H1 (cell line): ENCODE data around the gene P3H2. TPM values are rescaled to one million over a fixed set of nuclear protein-coding genes. Genes with fewer than 3 reads are reported as not detected.

Experiments used
- CTCF ChIA-PET: fragments of 300-600 bp; sonication (Branson Sonifier 250); formaldehyde crosslinking; loops from one replicate; lab custom pipeline; 2021; ENCODE audit not compliant: partially characterized antibody; lab: Charles Lee
- POLR2A ChIA-PET: fragments of 300-600 bp; sonication (Branson Sonifier 250); formaldehyde crosslinking; loops from one replicate; lab custom pipeline; 2021; ENCODE audit warnings: inconsistent platforms; ENCODE audit not compliant: partially characterized antibody; lab: Charles Lee
- DNase-seq, 2 experiments: peaks; one replicate each; pipeline versions ENCODE4 v3.0.0 to v3.0.0-alpha.2; 2010 to 2022; ENCODE audit warnings: low spot score in 2 of 2, low read depth in 1 of 2, mixed read lengths in 1 of 2
- FAIRE-seq: peaks from 2 replicates; lab custom pipeline; 2011; peaks lifted over from hg19 to GRCh38; lab: Jason Lieb, UNC
- H2AFZ ChIP-seq: 2 replicates; pipeline ENCODE4 v1.8.1; 2012; ENCODE audit warnings: low read length, inconsistent platforms
- H2AK5ac ChIP-seq: 2 replicates; pipeline ENCODE4 v1.6.1; 2013; ENCODE audit warnings: low read depth, low read length
- H2BK120ac ChIP-seq: replicated peaks from 2 replicates; pipeline ENCODE3; 2013; ENCODE audit warnings: low read depth, low read length, inconsistent platforms
- H2BK12ac ChIP-seq: 2 replicates; pipeline ENCODE4 v1.6.1; 2013; ENCODE audit warnings: low read depth, low read length
- H2BK15ac ChIP-seq: 2 replicates; pipeline ENCODE4 v1.6.1; 2013; ENCODE audit warnings: low read length
- H2BK20ac ChIP-seq: 2 replicates; pipeline ENCODE4 v1.6.1; 2013; ENCODE audit warnings: low read length
- H2BK5ac ChIP-seq: 2 replicates; pipeline ENCODE4 v1.6.1; 2013; ENCODE audit warnings: low read depth, low read length
- H3K14ac ChIP-seq: 2 replicates; pipeline ENCODE4 v1.6.1; 2013; ENCODE audit warnings: inconsistent platforms; ENCODE audit not compliant: insufficient read length
- H3K18ac ChIP-seq: 2 replicates; pipeline ENCODE4 v1.6.1; 2013; ENCODE audit warnings: low read length; ENCODE audit errors: extremely low read depth
- H3K23ac ChIP-seq: 2 replicates; pipeline ENCODE4 v1.6.1; 2013; ENCODE audit warnings: inconsistent platforms; ENCODE audit not compliant: insufficient read length
- H3K23me2 ChIP-seq: 2 replicates; pipeline ENCODE4 v1.6.1; 2013; ENCODE audit warnings: low read depth, low read length
- H3K27ac ChIP-seq: 2 replicates; pipeline ENCODE4 v1.6.1; 2011; ENCODE audit warnings: low read depth, low read length, inconsistent platforms
- H3K27me3 ChIP-seq, 4 experiments: replicated peaks in 1 of 4; 1 replicate in 1 of 4; 2 replicates in 3 of 4; pipeline versions ENCODE4 v1.6.1 to v1.8.1; 2011 to 2013; ENCODE audit warnings: low read length in 3 of 4, mild to moderate bottlenecking in 3 of 4, inconsistent platforms in 2 of 4, mixed read lengths in 2 of 4, moderate library complexity in 1 of 4; ENCODE audit not compliant: control insufficient read depth in 3 of 4, insufficient read depth in 3 of 4; ENCODE audit errors: extremely low read depth in 1 of 4
- H3K36me3 ChIP-seq, 4 experiments: 2 replicates each; pipeline versions ENCODE4 v1.6.1 to v1.8.1; 2011 to 2013; ENCODE audit warnings: mild to moderate bottlenecking in 4 of 4, low read length in 3 of 4, moderate library complexity in 2 of 4, control low read depth in 1 of 4, inconsistent platforms in 1 of 4; ENCODE audit not compliant: insufficient read depth in 4 of 4, control insufficient read depth in 2 of 4
- H3K4ac ChIP-seq: replicated peaks from 2 replicates; pipeline ENCODE3; 2013; ENCODE audit warnings: low read length, low read depth, mixed read lengths, inconsistent platforms; ENCODE audit not compliant: insufficient read length
- H3K4me1 ChIP-seq, 4 experiments: replicated peaks in 1 of 4; 1 replicate in 1 of 4; 2 replicates in 3 of 4; pipeline versions ENCODE4 v1.6.1 to v1.8.1; 2011 to 2013; ENCODE audit warnings: low read length in 3 of 4, inconsistent platforms in 2 of 4, mixed read lengths in 1 of 4; ENCODE audit not compliant: insufficient read depth in 4 of 4, control insufficient read depth in 3 of 4
- H3K4me2 ChIP-seq, 2 experiments: 2 replicates each; pipeline versions ENCODE4 v1.6.1 to v1.8.1; 2011 to 2013; ENCODE audit warnings: low read depth in 2 of 2, low read length in 2 of 2, control low read depth in 1 of 2, inconsistent platforms in 1 of 2, mild to moderate bottlenecking in 1 of 2; ENCODE audit not compliant: insufficient read depth in 1 of 2
- H3K4me3 ChIP-seq, 4 experiments: fragments of 200-600, 300-600 bp in 1 of 4; sonication (generic), shearing (Covaris generic), sonication (Bioruptor Twin) in 1 of 4; 2 replicates each; pipeline versions ENCODE4 v1.5.1 to v1.8.1; 2011 to 2016; ENCODE audit warnings: low read length in 4 of 4, low read depth in 3 of 4, control low read depth in 2 of 4, inconsistent platforms in 2 of 4, mild to moderate bottlenecking in 2 of 4, mixed read lengths in 1 of 4, moderate library complexity in 1 of 4; ENCODE audit not compliant: insufficient read depth in 2 of 4; ENCODE audit errors: extremely low read depth in 1 of 4
- H3K56ac ChIP-seq: replicated peaks from 2 replicates; pipeline ENCODE3; 2013; ENCODE audit warnings: low read depth, mild to moderate bottlenecking, mixed read lengths, low read length, inconsistent platforms; ENCODE audit not compliant: insufficient read length
- H3K79me1 ChIP-seq: 2 replicates; pipeline ENCODE4 v1.6.1; 2013; ENCODE audit warnings: low read depth, low read length, control low read depth
- H3K79me2 ChIP-seq, 2 experiments: 2 replicates each; pipeline versions ENCODE4 v1.6.1 to v1.8.1; 2012 to 2013; ENCODE audit warnings: low read length in 2 of 2, mild to moderate bottlenecking in 2 of 2, inconsistent platforms in 1 of 2; ENCODE audit not compliant: insufficient read depth in 2 of 2, control insufficient read depth in 1 of 2
- H3K9ac ChIP-seq, 4 experiments: replicated peaks in 1 of 4; 1 replicate in 1 of 4; 2 replicates in 3 of 4; pipeline versions ENCODE4 v1.6.1 to v1.8.1; 2011 to 2013; ENCODE audit warnings: low read depth in 3 of 4, low read length in 3 of 4, control low read depth in 2 of 4, mild to moderate bottlenecking in 2 of 4, moderate library complexity in 2 of 4, inconsistent platforms in 1 of 4; ENCODE audit errors: extremely low read depth in 1 of 4
- H3K9me3 ChIP-seq, 2 experiments: 2 replicates each; pipeline versions ENCODE4 v1.6.1 to v1.8.1; 2012 to 2013; ENCODE audit warnings: mild to moderate bottlenecking in 2 of 2, moderate library complexity in 2 of 2, control low read depth in 1 of 2, inconsistent platforms in 1 of 2, low read depth in 1 of 2, low read length in 1 of 2, mixed read lengths in 1 of 2; ENCODE audit not compliant: insufficient read depth in 2 of 2
- H4K20me1 ChIP-seq, 2 experiments: replicated peaks in 1 of 2; 2 replicates each; pipeline versions ENCODE3 to v1.8.1; 2011 to 2013; ENCODE audit warnings: inconsistent platforms in 2 of 2, low read length in 2 of 2, mild to moderate bottlenecking in 1 of 2; ENCODE audit not compliant: insufficient read depth in 2 of 2, control insufficient read depth in 1 of 2
- H4K5ac ChIP-seq: 2 replicates; pipeline ENCODE4 v1.6.1; 2013; ENCODE audit warnings: low read length, low read depth, mixed read lengths, inconsistent platforms; ENCODE audit not compliant: insufficient read length
- H4K8ac ChIP-seq: 2 replicates; pipeline ENCODE4 v1.8.0; 2013; ENCODE audit warnings: mild to moderate bottlenecking, moderate library complexity, low read length, inconsistent platforms; ENCODE audit not compliant: insufficient read depth; ENCODE audit errors: extremely low read depth
- H4K91ac ChIP-seq: replicated peaks from 2 replicates; pipeline ENCODE3; 2013; ENCODE audit warnings: low read length, mixed read lengths, inconsistent platforms; ENCODE audit not compliant: insufficient read length
- KDM4A ChIP-seq: IDR thresholded peaks from one replicate; pipeline ENCODE4 v1.7.1; 2012; ENCODE audit warnings: low read depth, mild to moderate bottlenecking, moderate library complexity, low read length, inconsistent platforms; ENCODE audit not compliant: severe bottlenecking
- ZNF274 ChIP-seq: IDR thresholded peaks from 2 replicates; pipeline ENCODE4 v1.7.0; 2012; ENCODE audit warnings: low read length, borderline replicate concordance; ENCODE audit errors: extremely low read depth
- WGBS, 2 experiments: shearing (Covaris generic) in 1 of 2; methylation state at CpG; one replicate each; pipeline versions ENCODE4 v1.1.6 to v1.1.7; 2013 to 2015; ENCODE audit warnings: low lambda C conversion rate in 2 of 2, mixed read lengths in 2 of 2, inconsistent platforms in 1 of 2, low coverage in 1 of 2, missing lambda C conversion rate in 1 of 2; ENCODE audit not compliant: insufficient replicate concordance in 2 of 2, insufficient coverage in 1 of 2, insufficient read length in 1 of 2; ENCODE audit errors: extremely low coverage in 1 of 2, missing lambda C conversion rate in 1 of 2; 5-methylcytosine and 5-hydroxymethylcytosine counted together
- polyA plus RNA-seq, 7 experiments: library from polyadenylated mRNA; depleted of rRNA in 3 of 7; stranded (reverse) in 5 of 7; unstranded in 2 of 7; fragments of >200 nt in 5 of 7; fragments of 200-250 nt in 2 of 7; gene quantifications; 1 replicate in 5 of 7; 2 replicates in 1 of 7; 4 replicates in 1 of 7; pipeline versions ENCODE4 v1.2.1 to v1.2.3, GENCODE V29; 2011 to 2013; ENCODE audit warnings: missing spikeins in 2 of 7, mixed read lengths in 2 of 7
- total RNA-seq: library from RNA; stranded (reverse); fragmentation: NEBNext Ultra II Directional; extraction: Animal tissue kit (Norgen Biotek cat#: 25700); gene quantifications from 2 replicates; pipeline ENCODE4 v1.2.1, GENCODE V29; 2021

The P3H2 gene
- total and polyA plus RNA-seq, 2 of the 8 experiments (the other 6 are each of a cell fraction or from before 2014, with no cell fraction given): 40.5 to 60.4 TPM

GRCh38 chr3:189927975-189928895, 192.5 kb downstream of the P3H2 start:
- H3K9me3 ChIP-seq: no peaks in the 10 kb centered on the region
- H3K4me1 ChIP-seq: peaks cover 0 to 4% (median 0%) of the 10 kb centered on the region in 4 experiments; a peak in 1 of 7 replicates
- no peak overlapping the region for H3K18ac ChIP-seq
- no peak overlapping the region for H3K14ac ChIP-seq
- H2BK120ac ChIP-seq: no peak overlapping the region
- no peak overlapping the region for H2BK20ac ChIP-seq
- H3K4me2 ChIP-seq: no peak overlapping the region
- H3K27me3 ChIP-seq: no peaks in the 10 kb centered on the region
- H4K8ac ChIP-seq: no peak overlapping the region
- FAIRE-seq (no peak), DNase-seq (no peak)
- H3K79me2 ChIP-seq: no peaks in the 10 kb centered on the region
- no peak for TF ChIP-seq KDM4A
- TF ChIP-seq ZNF274: no peak
- H2AK5ac ChIP-seq: no peak overlapping the region
- no peaks in the 10 kb centered on the region for H3K23me2 ChIP-seq
- H3K27ac ChIP-seq: no peak overlapping the region
- H2AFZ ChIP-seq: no peak overlapping the region
- no peak overlapping the region for H3K4me3 ChIP-seq
- no peaks in the 10 kb centered on the region for H3K79me1 ChIP-seq
- no peak overlapping the region for H3K4ac ChIP-seq
- no peak overlapping the region for H4K91ac ChIP-seq
- H2BK15ac ChIP-seq: no peak overlapping the region
- H2BK5ac ChIP-seq: no peak overlapping the region
- no peak overlapping the region for H2BK12ac ChIP-seq
- H3K9ac ChIP-seq: no peak overlapping the region
- H3K36me3 ChIP-seq: no peaks in the 10 kb centered on the region
- 86% methylated on average over 6 of the region's 6 CpGs; no CpG with 5 or more reads in 1 of the 2 experiments for WGBS, 2 experiments
- no peak overlapping the region for H4K5ac ChIP-seq
- ChIA-PET CTCF (interaction anchor here (0.7 to 2.7 kb wide), 4 partner anchors 12 to 276 kb away, joined by 4 to 8 read pairs (median 5); no protein-coding TSS in a partner anchor), POLR2A (no interaction called here)
- no peak overlapping the region for H3K56ac ChIP-seq
- no peaks in the 10 kb centered on the region for H4K20me1 ChIP-seq
- H3K23ac ChIP-seq: no peak overlapping the region
